HL-60/S4 treated with retinoic acid at 250 ng/mL for 4 days and 3 days (cell line): ENCODE data around the gene CCDC68.
"Not testable (repeated sequence)": the region's sequence is repeated elsewhere in the genome, so short reads cannot be mapped to it uniquely, and the experiment has no call there.

ENCODE experiments used
- in situ Hi-C: fragments of 300-500 bp; cut with MboI; formaldehyde crosslinking; loops from 2 replicates; pipeline ENCODE4 v1.7.0; 2022; ENCODE audit warnings: low sequenced_read_pairs

The CCDC68 gene

DNA sequence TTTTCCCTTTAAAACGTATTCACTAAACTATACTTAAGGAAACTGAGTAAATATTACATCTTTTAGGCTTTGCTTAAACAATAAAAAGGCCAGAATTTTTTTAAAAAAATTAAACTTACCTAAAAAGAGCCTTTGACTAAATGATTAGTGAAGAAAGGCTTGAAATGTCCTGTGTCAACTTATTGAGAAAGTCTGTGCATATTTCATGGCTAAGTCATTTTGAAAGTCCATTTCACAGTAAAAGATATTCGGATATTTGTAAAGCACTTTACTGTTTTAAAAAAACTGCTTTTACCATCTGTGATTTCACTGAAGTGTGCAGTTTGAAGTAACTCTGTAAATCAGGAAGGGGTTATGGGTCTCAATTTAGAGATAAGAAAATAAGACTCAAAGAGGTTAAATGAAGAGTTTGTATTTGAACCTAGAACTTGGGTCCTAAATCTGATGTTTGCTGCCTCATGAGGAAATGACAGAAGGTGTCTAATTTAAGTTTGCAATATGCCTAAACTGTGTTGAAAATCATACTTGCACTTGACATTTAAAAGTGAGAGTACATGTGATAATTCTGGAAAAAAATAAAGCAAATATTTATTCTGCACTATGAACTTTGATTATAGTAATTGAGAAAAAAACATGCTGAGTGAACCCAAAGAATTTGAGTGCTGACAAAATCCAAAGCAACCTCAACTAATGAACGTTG is 80.5 kb downstream of the CCDC68 start:
- in situ Hi-C loops, result no loop called here

DNA sequence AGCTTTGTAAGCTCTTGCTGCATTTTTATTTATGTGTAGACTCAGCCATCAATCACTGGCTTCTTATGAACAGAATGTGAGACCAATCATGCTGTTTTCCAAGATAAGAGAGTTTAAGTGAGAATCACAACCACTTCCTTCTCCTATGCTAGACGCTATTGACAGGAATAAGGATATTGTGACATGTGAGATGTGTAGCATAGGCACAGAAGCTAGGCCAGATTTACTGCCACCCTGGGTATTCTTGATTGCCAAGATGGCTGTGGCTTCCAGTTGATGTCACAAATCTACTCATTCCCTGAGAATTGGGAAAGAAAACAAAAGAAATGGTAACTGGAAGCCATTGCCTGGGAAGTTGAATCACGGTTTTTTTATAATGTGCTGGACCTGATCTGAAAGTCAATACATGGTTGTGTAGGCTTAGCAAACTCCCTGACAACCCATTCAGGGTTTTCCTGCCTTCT is 81.1 kb downstream of the CCDC68 start:
- in situ Hi-C loops, result no loop called here

DNA sequence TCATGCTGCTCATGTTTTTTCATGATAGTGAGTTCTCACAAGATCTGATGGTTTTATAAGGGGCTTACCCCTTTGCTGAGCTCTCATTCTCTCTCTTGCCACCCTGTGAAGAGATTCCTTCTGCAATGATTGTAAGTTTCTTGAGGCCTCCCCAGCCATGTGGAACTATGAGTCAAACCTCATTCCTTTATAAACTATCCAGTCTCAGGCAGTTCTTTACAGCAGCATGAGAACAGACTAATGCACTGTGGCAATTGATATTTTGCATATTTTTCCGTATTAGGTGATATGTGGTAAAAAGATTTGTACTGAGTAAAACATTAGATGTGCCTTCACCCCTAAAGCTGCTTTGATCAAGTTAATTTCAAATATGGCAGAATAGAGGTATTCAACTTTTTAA is 82.2 kb downstream of the CCDC68 start:
- in situ Hi-C loops, result no loop called here

GRCh38 chr18:54875063-54875462 is 84.2 kb downstream of the CCDC68 start:
- in situ Hi-C loops, result no loop called here

- in situ Hi-C loops, result no loop called here
Measured at GRCh38 chr18:54873884-54874255, 85.4 kb downstream of the CCDC68 start.

GRCh38 chr18:54872681-54873080 is 86.6 kb downstream of the CCDC68 start:
- in situ Hi-C loops, result no loop called here

GRCh38 chr18:54871231-54871630 is 88.0 kb downstream of the CCDC68 start:
- in situ Hi-C loops, result no loop called here

GRCh38 chr18:54867131-54867530 is 92.1 kb downstream of the CCDC68 start:
- in situ Hi-C loops, result no loop called here

DNA sequence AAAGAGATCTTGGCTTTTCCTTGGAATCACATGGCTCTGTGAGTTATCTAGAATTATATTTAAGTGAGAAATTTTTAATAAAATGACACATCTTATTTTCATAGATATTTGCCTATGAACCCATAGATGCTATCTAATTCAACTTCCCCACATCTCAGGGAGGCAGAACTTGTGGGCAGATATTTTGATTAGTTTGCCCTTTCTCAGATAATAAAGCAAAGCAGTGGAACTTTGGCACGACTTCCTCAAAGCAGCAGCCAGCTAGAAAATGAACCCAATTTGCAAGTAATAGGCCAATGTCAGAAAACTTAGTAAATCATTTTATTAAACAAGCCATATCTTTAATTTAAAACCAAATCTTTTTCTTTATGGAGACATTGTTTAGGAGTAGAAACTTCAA is 98.3 kb downstream of the CCDC68 start:
- in situ Hi-C loops, result no loop called here

GRCh38 chr18:54859667-54860421 is 99.4 kb downstream of the CCDC68 start:
- in situ Hi-C loops, result no loop called here

- in situ Hi-C loops, result no loop called here
Measured at GRCh38 chr18:54857499-54857898, 101.8 kb downstream of the CCDC68 start.

DNA sequence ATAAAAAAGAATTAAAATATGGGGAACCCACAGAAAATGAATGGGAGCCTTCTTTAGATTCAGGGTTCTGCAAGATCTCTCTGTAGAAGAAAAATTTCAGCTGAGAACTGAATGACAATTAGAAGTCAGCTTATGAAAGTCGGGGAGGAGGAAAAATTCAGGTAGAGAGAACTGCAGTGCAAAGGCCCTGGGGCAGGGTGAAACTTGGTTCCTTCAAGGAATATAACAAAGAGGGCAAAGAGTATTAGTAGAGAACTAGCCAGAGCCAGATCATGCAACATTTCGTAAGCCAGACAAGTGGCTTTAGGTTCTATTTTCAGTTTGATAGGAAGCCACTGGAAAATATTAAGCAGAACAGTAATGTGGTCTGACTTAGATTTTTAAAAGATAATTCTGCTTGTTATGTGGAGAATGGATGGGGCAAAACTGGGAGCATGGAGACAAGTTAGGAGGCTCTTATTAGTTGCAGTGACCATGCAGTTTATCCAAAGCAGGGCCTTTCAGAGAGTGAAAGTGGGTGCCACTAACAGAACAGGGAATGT is 103.1 kb downstream of the CCDC68 start:
- in situ Hi-C loops, result no loop called here

GRCh38 chr18:54855050-54855449 is 104.2 kb downstream of the CCDC68 start:
- in situ Hi-C loops, result not testable (repeated sequence)

- in situ Hi-C loops, result no loop called here
Measured at GRCh38 chr18:54852780-54853675, 106.2 kb downstream of the CCDC68 start.
